Fibroblast of skin of back (primary cell): ENCODE results near the gene CCR6.
"Not testable (repeated sequence)": the region's sequence is repeated elsewhere in the genome, so short reads cannot be mapped to it uniquely, and the experiment has no call there.

Experiments
- DNase-seq: peaks from one replicate; pipeline ENCODE4 v3.0.0-alpha.2; 2013

CCR6 gene

GRCh38 chr6:167178896-167179655, 56.2 kb downstream of the CCR6 start:
- not testable (repeated sequence) for DNase-seq

GRCh38 chr6:167180086-167180485, 57.2 kb downstream of the CCR6 start:
- DNase-seq, result not testable (repeated sequence)

- not testable (repeated sequence) for DNase-seq
These were observed 58.5 kb downstream of the CCR6 start for GRCh38 chr6:167181351-167181750.

GRCh38 chr6:167182913-167183314, 60.0 kb downstream of the CCR6 start:
- not testable (repeated sequence) for DNase-seq

GRCh38 chr6:167185101-167185500, 62.2 kb downstream of the CCR6 start:
- not testable (repeated sequence) for DNase-seq

GRCh38 chr6:167187275-167187674, 64.4 kb downstream of the CCR6 start:
- not testable (repeated sequence) for DNase-seq
